ENCODE measurements around the gene MAPK7.

DNA sequence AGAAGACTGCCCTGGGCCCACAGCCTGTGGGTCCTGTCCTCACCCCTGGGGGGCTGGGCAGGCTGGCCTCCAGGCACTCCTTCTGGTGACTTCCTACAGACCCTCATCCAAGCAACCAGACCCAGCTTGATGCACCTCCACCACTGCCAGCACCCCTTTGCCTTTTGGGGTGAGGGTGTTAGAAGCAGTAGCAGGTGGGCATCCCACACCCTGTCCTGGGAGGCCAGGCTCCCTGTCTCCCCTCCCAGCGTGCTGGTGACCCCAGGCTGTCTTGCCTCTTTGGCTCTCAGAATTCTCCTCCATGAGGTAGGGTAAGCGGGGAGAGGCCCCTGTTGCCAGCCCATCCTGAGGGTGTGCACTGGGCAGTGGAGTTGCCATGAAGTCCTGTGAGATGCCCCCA lies 49.2 kb upstream of the MAPK7 start:
- no peak for TF ChIP-seq POLR2A (IDR thresholded peaks at IDR 0.05; ENCODE audit: control extremely low read depth in 1 of 2, low read depth in 2 of 2, low read length in 2 of 2)
- TF ChIP-seq, protein P1, sequence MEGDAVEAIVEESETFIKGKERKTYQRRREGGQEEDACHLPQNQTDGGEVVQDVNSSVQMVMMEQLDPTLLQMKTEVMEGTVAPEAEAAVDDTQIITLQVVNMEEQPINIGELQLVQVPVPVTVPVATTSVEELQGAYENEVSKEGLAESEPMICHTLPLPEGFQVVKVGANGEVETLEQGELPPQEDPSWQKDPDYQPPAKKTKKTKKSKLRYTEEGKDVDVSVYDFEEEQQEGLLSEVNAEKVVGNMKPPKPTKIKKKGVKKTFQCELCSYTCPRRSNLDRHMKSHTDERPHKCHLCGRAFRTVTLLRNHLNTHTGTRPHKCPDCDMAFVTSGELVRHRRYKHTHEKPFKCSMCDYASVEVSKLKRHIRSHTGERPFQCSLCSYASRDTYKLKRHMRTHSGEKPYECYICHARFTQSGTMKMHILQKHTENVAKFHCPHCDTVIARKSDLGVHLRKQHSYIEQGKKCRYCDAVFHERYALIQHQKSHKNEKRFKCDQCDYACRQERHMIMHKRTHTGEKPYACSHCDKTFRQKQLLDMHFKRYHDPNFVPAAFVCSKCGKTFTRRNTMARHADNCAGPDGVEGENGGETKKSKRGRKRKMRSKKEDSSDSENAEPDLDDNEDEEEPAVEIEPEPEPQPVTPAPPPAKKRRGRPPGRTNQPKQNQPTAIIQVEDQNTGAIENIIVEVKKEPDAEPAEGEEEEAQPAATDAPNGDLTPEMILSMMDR (IDR thresholded peaks at IDR 0.05; ENCODE audit: control extremely low read depth in 1 of 3, insufficient read depth in 1 of 3, low read depth in 1 of 3, low read length in 3 of 3): no peak
- no peak for TF ChIP-seq EZH2 (IDR thresholded peaks at IDR 0.05; ENCODE audit: low read depth, low read length, severe bottlenecking)
- no peak for TF ChIP-seq GABPA (IDR thresholded peaks at IDR 0.05; ENCODE audit: borderline replicate concordance, insufficient read depth, low read length)
- TF ChIP-seq TAF1 (IDR thresholded peaks at IDR 0.05; ENCODE audit: low read depth, low read length): no peak
- TF ChIP-seq POLR2AphosphoS5 (IDR thresholded peaks at IDR 0.05; ENCODE audit: low read depth, low read length): no peak
- no peak for TF ChIP-seq RFX5 (IDR thresholded peaks at IDR 0.05; ENCODE audit: borderline replicate concordance, low read depth, low read length)
- TF ChIP-seq, protein P2, sequence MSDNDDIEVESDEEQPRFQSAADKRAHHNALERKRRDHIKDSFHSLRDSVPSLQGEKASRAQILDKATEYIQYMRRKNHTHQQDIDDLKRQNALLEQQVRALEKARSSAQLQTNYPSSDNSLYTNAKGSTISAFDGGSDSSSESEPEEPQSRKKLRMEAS (IDR thresholded peaks at IDR 0.05): no peak
- no peak for TF ChIP-seq SAP30 (IDR thresholded peaks at IDR 0.05; ENCODE audit: insufficient read depth, insufficient replicate concordance, low read length)
- no peak for TF ChIP-seq CREB1 (IDR thresholded peaks at IDR 0.05)

All from H1 (cell line).